ENCODE results near the gene IGF1. TPM values are rescaled to one million over a fixed set of nuclear protein-coding genes. Genes with fewer than 3 reads are reported as not detected.
A peak's percentile ranks its signal among the peaks of the same experiment; 100 is the strongest.

Gene IGF1
- total RNA-seq, 1 donor from 2014 or later, result not detected

GRCh38 chr12:102487226-102487625 is 6.9 kb upstream of the IGF1 start:
- peaks cover 7% of the 10 kb centered on the region for H3K36me3 Mint-ChIP-seq (ENCODE audit: unreplicated experiment)
- H3K27me3 Mint-ChIP-seq (ENCODE audit: unreplicated experiment), result no peaks in the 10 kb centered on the region
- DNase-seq, result no peak
- peaks cover 3% of the 10 kb centered on the region for H3K4me1 Mint-ChIP-seq (ENCODE audit: low read depth, unreplicated experiment)
- no peak for TF ChIP-seq CTCF (IDR thresholded peaks at IDR 0.05; ENCODE audit: partially characterized antibody, unreplicated experiment)
- H3K27ac Mint-ChIP-seq (ENCODE audit: unreplicated experiment), result no peak overlapping the region
- H3K4me3 Mint-ChIP-seq (ENCODE audit: unreplicated experiment), result no peak overlapping the region
- peaks cover 5% of the 10 kb centered on the region for H3K9me3 Mint-ChIP-seq (ENCODE audit: unreplicated experiment)

GRCh38 chr12:102486153-102486552 is 5.8 kb upstream of the IGF1 start:
- H3K27me3 Mint-ChIP-seq (ENCODE audit: unreplicated experiment), result no peaks in the 10 kb centered on the region
- no peak overlapping the region for H3K4me3 Mint-ChIP-seq (ENCODE audit: unreplicated experiment)
- no peak overlapping the region for H3K27ac Mint-ChIP-seq (ENCODE audit: unreplicated experiment)
- H3K4me1 Mint-ChIP-seq (ENCODE audit: low read depth, unreplicated experiment), result peaks cover 3% of the 10 kb centered on the region
- peaks cover 1% of the 10 kb centered on the region for H3K36me3 Mint-ChIP-seq (ENCODE audit: unreplicated experiment)
- peaks cover 4% of the 10 kb centered on the region for H3K9me3 Mint-ChIP-seq (ENCODE audit: unreplicated experiment)
- no peak for TF ChIP-seq CTCF (IDR thresholded peaks at IDR 0.05; ENCODE audit: partially characterized antibody, unreplicated experiment)
- no peak for DNase-seq

- Mint-ChIP-seq H3K27ac (ENCODE audit: unreplicated experiment) (no peak overlapping the region), H3K27me3 (ENCODE audit: unreplicated experiment) (no peaks in the 10 kb centered on the region), H3K4me3 (ENCODE audit: unreplicated experiment) (no peak overlapping the region), H3K36me3 (ENCODE audit: unreplicated experiment) (no peaks in the 10 kb centered on the region), H3K9me3 (ENCODE audit: unreplicated experiment) (peaks cover 1% of the 10 kb centered on the region), H3K4me1 (ENCODE audit: low read depth, unreplicated experiment) (peaks cover 3% of the 10 kb centered on the region)
- DNase-seq, result peak; percentile 53
- TF ChIP-seq CTCF (IDR thresholded peaks at IDR 0.05; ENCODE audit: partially characterized antibody, unreplicated experiment), result peak; percentile 98
These were observed 4.1 kb upstream of the IGF1 start for GRCh38 chr12:102484428-102484958.

- Mint-ChIP-seq H3K27ac (ENCODE audit: unreplicated experiment) (no peak overlapping the region), H3K4me1 (ENCODE audit: low read depth, unreplicated experiment) (peaks cover 3% of the 10 kb centered on the region)
These were observed 3.7 kb upstream of the IGF1 start for GRCh38 chr12:102484017-102484416.

More at GRCh38 chr12:102484017-102484416, 3.7 kb upstream of the IGF1 start:
- H3K36me3 Mint-ChIP-seq (ENCODE audit: unreplicated experiment), result no peaks in the 10 kb centered on the region
- H3K4me3 Mint-ChIP-seq (ENCODE audit: unreplicated experiment), result no peak overlapping the region
- H3K27me3 Mint-ChIP-seq (ENCODE audit: unreplicated experiment), result no peaks in the 10 kb centered on the region
- DNase-seq, result no peak
- no peak for TF ChIP-seq CTCF (IDR thresholded peaks at IDR 0.05; ENCODE audit: partially characterized antibody, unreplicated experiment)
- H3K9me3 Mint-ChIP-seq (ENCODE audit: unreplicated experiment), result peaks cover 1% of the 10 kb centered on the region
